Measurements from ENCODE around the gene SEPTIN1. TPM values are rescaled to one million over a fixed set of nuclear protein-coding genes. Genes with fewer than 3 reads are reported as not detected.

Gene SEPTIN1
- total RNA-seq, 4 donors from 2014 or later, result 2.8 to 9.8 (median 4.8) TPM

- 0% methylated on average over 104 of the region's 140 CpGs; no CpG with 5 or more reads in 1 of the 2 donors for WGBS, 2 donors (ENCODE audit: low coverage in 1 of 2)
- Histone ChIP-seq H3K4me3 (peak overlapping the region; percentile 44 to 67 (median 54)), H3K27me3 (no peaks in the 10 kb centered on the region), H3K36me3 (peaks cover 0 to 10% (median 2%) of the 10 kb centered on the region in 4 donors), H3K4me1 (peaks cover 3 to 15% (median 12%) of the 10 kb centered on the region in 4 donors), H3K27ac (peak overlapping the region; percentile 87 to 89 (median 88)), H3K9me3 (no peaks in the 10 kb centered on the region)
- peak; percentile 65 for TF ChIP-seq POLR2A (IDR thresholded peaks at IDR 0.05)
- TF ChIP-seq, protein P1, sequence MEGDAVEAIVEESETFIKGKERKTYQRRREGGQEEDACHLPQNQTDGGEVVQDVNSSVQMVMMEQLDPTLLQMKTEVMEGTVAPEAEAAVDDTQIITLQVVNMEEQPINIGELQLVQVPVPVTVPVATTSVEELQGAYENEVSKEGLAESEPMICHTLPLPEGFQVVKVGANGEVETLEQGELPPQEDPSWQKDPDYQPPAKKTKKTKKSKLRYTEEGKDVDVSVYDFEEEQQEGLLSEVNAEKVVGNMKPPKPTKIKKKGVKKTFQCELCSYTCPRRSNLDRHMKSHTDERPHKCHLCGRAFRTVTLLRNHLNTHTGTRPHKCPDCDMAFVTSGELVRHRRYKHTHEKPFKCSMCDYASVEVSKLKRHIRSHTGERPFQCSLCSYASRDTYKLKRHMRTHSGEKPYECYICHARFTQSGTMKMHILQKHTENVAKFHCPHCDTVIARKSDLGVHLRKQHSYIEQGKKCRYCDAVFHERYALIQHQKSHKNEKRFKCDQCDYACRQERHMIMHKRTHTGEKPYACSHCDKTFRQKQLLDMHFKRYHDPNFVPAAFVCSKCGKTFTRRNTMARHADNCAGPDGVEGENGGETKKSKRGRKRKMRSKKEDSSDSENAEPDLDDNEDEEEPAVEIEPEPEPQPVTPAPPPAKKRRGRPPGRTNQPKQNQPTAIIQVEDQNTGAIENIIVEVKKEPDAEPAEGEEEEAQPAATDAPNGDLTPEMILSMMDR (IDR thresholded peaks at IDR 0.05), result peak in 4 of 5 experiments; percentile 9 to 44 (median 16)
- peak; percentile 44 to 92 (median 88) for TF ChIP-seq POLR2AphosphoS5 (IDR thresholded peaks at IDR 0.05)
- no peak for TF ChIP-seq EP300 (IDR thresholded peaks at IDR 0.05; ENCODE audit: low read depth)
- in situ Hi-C loops (cut with MboI; ENCODE audit: low pct_ligation_motif_present in 1 of 4, low pct_unique_long_range_greater_than_20kb in 1 of 4, low sequenced_read_pairs in 3 of 4), result loop anchor here (25.0 kb wide), 2 partner anchors 305 to 330 kb away; partner anchors contain the start of genes GDPD3 (in 2 of the 4), MAPK3 (in 2 of the 4), PPP4C (in 2 of the 4) and TBX6 (in 2 of the 4)
- peak; percentile 90 for DNase-seq
- intact Hi-C loops (cut with DNase I; ENCODE audit: low total_unique reads), result no loop called here
These were observed 35.4 kb upstream of the SEPTIN1 start for GRCh38 chr16:30417529-30418349.

- 64 to 84% methylated on average over 8 to 18 of the region's 18 CpGs for WGBS, 2 donors (ENCODE audit: low coverage in 1 of 2)
- no peaks in the 10 kb centered on the region for H3K27me3 ChIP-seq
- H3K27ac ChIP-seq, result peak overlapping the region; percentile 87 to 89 (median 88)
- H3K4me1 ChIP-seq, result peaks cover 3 to 15% (median 12%) of the 10 kb centered on the region in 4 donors
- no peaks in the 10 kb centered on the region for H3K9me3 ChIP-seq
- intact Hi-C loops (cut with DNase I; ENCODE audit: low total_unique reads) (no loop called here), in situ Hi-C loops (cut with MboI; ENCODE audit: low pct_ligation_motif_present in 1 of 4, low pct_unique_long_range_greater_than_20kb in 1 of 4, low sequenced_read_pairs in 3 of 4) (loop anchor here (25.0 kb wide), 2 partner anchors 305 to 330 kb away; partner anchors contain the start of genes GDPD3 (in 2 of the 4), MAPK3 (in 2 of the 4), PPP4C (in 2 of the 4) and TBX6 (in 2 of the 4))
- no peak for DNase-seq
- H3K4me3 ChIP-seq, result peak overlapping the region; percentile 44 to 67 (median 54)
- peaks cover 0 to 1% (median 0%) of the 10 kb centered on the region in 4 donors for H3K36me3 ChIP-seq
- TF ChIP-seq POLR2A (IDR thresholded peaks at IDR 0.05), result no peak
- TF ChIP-seq EP300 (IDR thresholded peaks at IDR 0.05; ENCODE audit: low read depth), result no peak
- TF ChIP-seq POLR2AphosphoS5 (IDR thresholded peaks at IDR 0.05), result no peak
- TF ChIP-seq, protein P1 (IDR thresholded peaks at IDR 0.05), result no peak
These were observed 34.5 kb upstream of the SEPTIN1 start for GRCh38 chr16:30416624-30417528.

DNA sequence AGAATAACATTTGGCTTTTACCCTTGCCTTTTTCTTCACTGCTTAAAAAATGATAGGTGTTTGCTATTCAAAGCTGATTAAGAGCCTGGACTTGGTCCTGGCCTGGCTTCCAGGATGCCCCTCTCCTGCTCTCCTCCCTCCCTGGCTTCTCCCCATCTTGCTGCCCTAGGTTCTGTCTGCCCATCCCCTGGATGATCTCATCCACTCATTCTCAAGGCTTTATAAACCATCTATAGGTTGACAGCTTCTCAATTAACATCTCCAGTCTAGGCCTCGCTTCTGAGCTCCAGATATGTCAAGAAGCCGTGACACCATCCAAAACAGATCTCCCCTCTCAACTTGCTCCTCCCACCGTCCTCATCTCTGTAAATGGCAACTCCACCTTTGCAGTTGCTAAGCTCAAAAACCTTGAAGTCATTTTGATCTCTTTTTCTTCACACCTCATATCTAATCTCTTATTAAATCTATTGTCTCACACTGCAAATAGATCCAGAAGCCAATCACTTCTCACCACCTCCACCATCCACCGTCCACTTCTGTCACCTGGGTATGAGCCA is 33.8 kb upstream of the SEPTIN1 start:
- H3K4me3 ChIP-seq, result no peak overlapping the region
- H3K36me3 ChIP-seq, result no peaks in the 10 kb centered on the region
- no peak for TF ChIP-seq POLR2AphosphoS5 (IDR thresholded peaks at IDR 0.05)
- TF ChIP-seq, protein P1 (IDR thresholded peaks at IDR 0.05), result no peak
- no peak for TF ChIP-seq POLR2A (IDR thresholded peaks at IDR 0.05)
- no peak for TF ChIP-seq EP300 (IDR thresholded peaks at IDR 0.05; ENCODE audit: low read depth)
- DNase-seq, result no peak
- in situ Hi-C loops (cut with MboI; ENCODE audit: low pct_ligation_motif_present in 1 of 4, low pct_unique_long_range_greater_than_20kb in 1 of 4, low sequenced_read_pairs in 3 of 4), result loop anchor here (25.0 kb wide), 2 partner anchors 304 to 329 kb away; partner anchors contain the start of genes GDPD3 (in 2 of the 4), MAPK3 (in 2 of the 4), PPP4C (in 2 of the 4) and TBX6 (in 2 of the 4)
- H3K4me1 ChIP-seq, result peaks cover 3 to 15% (median 12%) of the 10 kb centered on the region in 4 donors
- H3K9me3 ChIP-seq, result no peaks in the 10 kb centered on the region
- intact Hi-C loops (cut with DNase I; ENCODE audit: low total_unique reads), result no loop called here
- 95 to 96% methylated on average over 4 of the region's 4 CpGs for WGBS, 2 donors (ENCODE audit: low coverage in 1 of 2)
- no peak overlapping the region for H3K27ac ChIP-seq
- H3K27me3 ChIP-seq, result no peaks in the 10 kb centered on the region

Measured in transverse colon (tissue), 4 donors.